Keratinocyte (primary cell): ENCODE data around the gene KRTAP5-3. TPM values are rescaled to one million over a fixed set of nuclear protein-coding genes. Genes with fewer than 3 reads are reported as not detected.
"Not testable (repeated sequence)": the region's sequence is repeated elsewhere in the genome, so short reads cannot be mapped to it uniquely, and the experiment has no call there.

Experiments
- DNase-seq: peaks from one replicate; pipeline ENCODE4 v3.0.0-alpha.2; 2011; ENCODE audit warnings: low read depth, missing footprints, low spot score
- FAIRE-seq: peaks from 2 replicates; lab custom pipeline; 2011; peaks lifted over from hg19 to GRCh38; lab: Jason Lieb, UNC
- H2AFZ ChIP-seq: 2 replicates; pipeline ENCODE4 v1.6.0; 2012; ENCODE audit warnings: low read length, control low read depth, inconsistent platforms; ENCODE audit not compliant: control insufficient read depth
- H3K27ac ChIP-seq: 2 replicates; pipeline ENCODE4 v1.5.1; 2011; ENCODE audit warnings: low read length; ENCODE audit not compliant: control insufficient read depth, insufficient read depth
- H3K27me3 ChIP-seq: 3 replicates; pipeline ENCODE4 v1.6.0; 2011; ENCODE audit warnings: low read length; ENCODE audit not compliant: control insufficient read depth, insufficient read depth; ENCODE audit errors: extremely low read depth
- H3K36me3 ChIP-seq, 2 experiments: 2 replicates in 1 of 2; 3 replicates in 1 of 2; pipeline ENCODE4 v1.5.1; 2011; ENCODE audit warnings: low read length in 2 of 2, mild to moderate bottlenecking in 1 of 2; ENCODE audit not compliant: control insufficient read depth in 2 of 2, insufficient read depth in 2 of 2; ENCODE audit errors: extremely low read depth in 1 of 2
- H3K4me1 ChIP-seq: 3 replicates; pipeline ENCODE4 v1.5.1; 2011; ENCODE audit warnings: low read length; ENCODE audit not compliant: control insufficient read depth, insufficient read depth; ENCODE audit errors: extremely low read depth
- H3K4me2 ChIP-seq: 3 replicates; pipeline ENCODE4 v1.6.0; 2011; ENCODE audit warnings: low read depth, low read length; ENCODE audit not compliant: control insufficient read depth, insufficient read depth; ENCODE audit errors: extremely low read depth
- H3K4me3 ChIP-seq, 3 experiments: fragments of 200-600 bp in 1 of 3; sonication (generic) in 1 of 3; 2 replicates in 2 of 3; 3 replicates in 1 of 3; pipeline ENCODE4 v1.5.1; 2011 to 2016; ENCODE audit warnings: low read length in 3 of 3, mild to moderate bottlenecking in 3 of 3, control low read depth in 2 of 3, inconsistent platforms in 1 of 3, low read depth in 1 of 3, mixed read lengths in 1 of 3, mixed run types in 1 of 3, moderate library complexity in 1 of 3; ENCODE audit not compliant: control insufficient read depth in 2 of 3, insufficient read depth in 2 of 3; ENCODE audit errors: extremely low read depth in 1 of 3
- H3K79me2 ChIP-seq: 2 replicates; pipeline ENCODE4 v1.6.0; 2012; ENCODE audit warnings: low read length; ENCODE audit not compliant: control insufficient read depth, insufficient read depth
- H3K9ac ChIP-seq: 3 replicates; pipeline ENCODE4 v1.6.0; 2011; ENCODE audit warnings: low read length; ENCODE audit not compliant: control insufficient read depth, insufficient read depth; ENCODE audit errors: extremely low read depth
- H3K9me1 ChIP-seq: 3 replicates; pipeline ENCODE4 v1.6.0; 2011; ENCODE audit warnings: low read length; ENCODE audit not compliant: control insufficient read depth, insufficient read depth; ENCODE audit errors: extremely low read depth
- H3K9me3 ChIP-seq: 2 replicates; pipeline ENCODE4 v1.5.1; 2012; ENCODE audit warnings: low read depth, low read length; ENCODE audit not compliant: control insufficient read depth
- H4K20me1 ChIP-seq: 3 replicates; pipeline ENCODE4 v1.6.0; 2011; ENCODE audit warnings: low read length; ENCODE audit not compliant: control insufficient read depth, insufficient read depth; ENCODE audit errors: extremely low read depth
- CTCF ChIP-seq, 3 experiments: IDR thresholded peaks in 1 of 3; conservative IDR thresholded peaks in 1 of 3; optimal IDR thresholded peaks in 1 of 3; 2 replicates in 2 of 3; 3 replicates in 1 of 3; pipeline versions ENCODE3 to v1.5.1; 2011; ENCODE audit warnings: low read length in 3 of 3, mild to moderate bottlenecking in 3 of 3, moderate library complexity in 2 of 3, control low read depth in 1 of 3, inconsistent platforms in 1 of 3; ENCODE audit not compliant: insufficient read depth in 2 of 3; ENCODE audit errors: extremely low read depth in 1 of 3
- EZH2 ChIP-seq: IDR thresholded peaks from one replicate; pipeline ENCODE4 v1.6.1; 2012; ENCODE audit warnings: inconsistent platforms, mild to moderate bottlenecking, low read length, moderate library complexity
- dilution Hi-C: fragments of 300-500 bp; cut with MboI; formaldehyde crosslinking; loops from one replicate; pipeline ENCODE4 v1.7.0; 2020; ENCODE audit warnings: low sequenced_read_pairs; ENCODE audit not compliant: extremely low pct_ligation_motif_present
- polyA plus RNA-seq, 5 experiments: library from polyadenylated mRNA; depleted of rRNA in 3 of 5; stranded (reverse) in 3 of 5; stranded (forward) in 1 of 5; unstranded in 1 of 5; fragments of >200 nt; gene quantifications; 1 replicate in 1 of 5; 2 replicates in 3 of 5; 3 replicates in 1 of 5; pipeline versions ENCODE4 v1.2.1 to v1.2.3, GENCODE V29; 2011 to 2012; ENCODE audit warnings: missing spikeins in 2 of 5, low read depth in 1 of 5, low replicate concordance in 1 of 5

KRTAP5-3 gene
- polyA plus RNA-seq, 1 donor (not counting 4 experiments of a cell fraction or from before 2014, with no cell fraction given): not detected

- H3K4me3 ChIP-seq: no peak overlapping the region
- H3K9me1 ChIP-seq: no peaks in the 10 kb centered on the region
- dilution Hi-C loops: no loop called here
- TF ChIP-seq EZH2 (no peak), CTCF (optimal IDR thresholded peaks at IDR 0.05 in 1 of 3, IDR thresholded peaks at IDR 0.05 in 1 of 3, conservative IDR thresholded peaks at IDR 0.05 in 1 of 3; ENCODE audit: extremely low read depth in 1 of 3, insufficient read depth in 2 of 3, low read length in 3 of 3) (no peak)
- no peaks in the 10 kb centered on the region for H4K20me1 ChIP-seq
- H3K9me3 ChIP-seq: no peaks in the 10 kb centered on the region
- no peak overlapping the region for H3K9ac ChIP-seq
- no peak overlapping the region for H2AFZ ChIP-seq
- no peak for DNase-seq
- no peaks in the 10 kb centered on the region for H3K36me3 ChIP-seq
- H3K4me1 ChIP-seq: peaks cover 5% of the 10 kb centered on the region
- no peak for FAIRE-seq
- H3K27ac ChIP-seq: no peak overlapping the region
- no peak overlapping the region for H3K4me2 ChIP-seq
- no peaks in the 10 kb centered on the region for H3K79me2 ChIP-seq
- peaks cover 5% of the 10 kb centered on the region for H3K27me3 ChIP-seq
Measured at GRCh38 chr11:1589996-1590395, 18.3 kb downstream of the KRTAP5-3 start.

DNA sequence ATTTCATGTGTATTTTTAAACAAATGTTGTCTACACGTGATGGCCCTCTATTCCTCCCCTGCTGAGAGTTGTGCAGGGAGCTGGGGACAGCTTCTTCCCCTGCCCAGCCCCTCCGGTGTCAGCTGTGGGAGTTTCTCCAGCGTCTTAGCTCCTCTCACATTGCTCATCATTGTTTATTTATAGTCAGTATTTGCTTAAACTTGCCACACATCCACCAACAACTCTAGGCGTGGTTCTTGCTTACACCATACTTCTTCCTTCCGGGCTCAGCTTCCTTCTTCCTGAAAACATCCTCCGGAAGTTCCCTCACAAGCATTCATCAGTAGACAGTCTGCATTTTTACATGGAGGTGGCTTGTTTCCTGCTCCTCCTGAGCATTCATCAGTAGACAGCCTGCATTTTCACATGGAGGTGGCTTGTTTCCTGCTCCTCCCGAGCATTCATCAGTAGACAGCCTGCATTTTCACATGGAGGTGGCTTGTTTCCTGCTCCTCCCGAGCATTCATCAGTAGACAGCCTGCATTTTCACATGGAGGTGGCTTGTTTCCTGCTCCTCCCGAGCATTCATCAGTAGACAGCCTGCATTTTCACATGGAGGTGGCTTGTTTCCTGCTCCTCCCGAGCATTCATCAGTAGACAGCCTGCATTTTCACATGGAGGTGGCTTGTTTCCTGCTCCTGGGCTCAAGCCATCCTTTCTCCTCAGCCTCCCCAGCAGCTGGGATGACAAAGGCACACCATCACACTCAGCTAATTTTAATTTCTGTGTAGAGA lies 18.9 kb downstream of the KRTAP5-3 start:
- H2AFZ ChIP-seq: peak overlapping the region; percentile 35

More for the DNA sequence above, 18.9 kb downstream of the KRTAP5-3 start:
- H3K36me3 ChIP-seq, H4K20me1 ChIP-seq, H3K79me2 ChIP-seq, H3K4me1 ChIP-seq, H3K9me1 ChIP-seq, DNase-seq, H3K9ac ChIP-seq, dilution Hi-C loops, H3K27ac ChIP-seq, H3K9me3 ChIP-seq, H3K27me3 ChIP-seq, H3K4me3 ChIP-seq: not testable (repeated sequence)
- FAIRE-seq: peak; percentile 5
- peak overlapping the region; percentile 17 for H3K4me2 ChIP-seq
